ENCODE measurements around the gene INPP5D. TPM values are rescaled to one million over a fixed set of nuclear protein-coding genes. Genes with fewer than 3 reads are reported as not detected.

The INPP5D gene
- total and polyA plus RNA-seq, 2 of the 8 experiments (the other 6 are each of a cell fraction or from before 2014, with no cell fraction given), result 4.5 to 7.1 TPM

GRCh38 chr2:233195027-233195426, 134.9 kb downstream of the INPP5D start:
- Histone ChIP-seq H3K14ac (ENCODE audit: insufficient read length) (no peak overlapping the region), H2BK5ac (ENCODE audit: low read depth, low read length) (no peak overlapping the region), H3K4ac (replicated peaks; ENCODE audit: insufficient read length, low read depth, low read length) (no peak overlapping the region), H3K9ac (replicated peaks in 1 of 4; ENCODE audit: extremely low read depth in 1 of 4, low read depth in 3 of 4, low read length in 3 of 4) (no peak overlapping the region), H3K4me2 (ENCODE audit: insufficient read depth in 1 of 2, low read depth in 2 of 2, low read length in 2 of 2) (no peak overlapping the region), H3K56ac (replicated peaks; ENCODE audit: insufficient read length, low read depth, low read length) (no peak overlapping the region), H3K9me3 (ENCODE audit: insufficient read depth in 2 of 2, low read depth in 1 of 2, low read length in 1 of 2) (no peaks in the 10 kb centered on the region), H3K79me1 (ENCODE audit: low read depth, low read length) (no peaks in the 10 kb centered on the region), H4K20me1 (replicated peaks in 1 of 2; ENCODE audit: control insufficient read depth in 1 of 2, insufficient read depth in 2 of 2, low read length in 2 of 2) (no peaks in the 10 kb centered on the region), H3K27me3 (replicated peaks in 1 of 4; ENCODE audit: control insufficient read depth in 3 of 4, extremely low read depth in 1 of 4, insufficient read depth in 3 of 4, low read length in 3 of 4) (no peaks in the 10 kb centered on the region), H2BK120ac (replicated peaks; ENCODE audit: low read depth, low read length) (no peak overlapping the region), H2BK20ac (ENCODE audit: low read length) (no peak overlapping the region), H4K8ac (ENCODE audit: extremely low read depth, insufficient read depth, low read length) (no peak overlapping the region), H3K79me2 (ENCODE audit: control insufficient read depth in 1 of 2, insufficient read depth in 2 of 2, low read length in 2 of 2) (no peaks in the 10 kb centered on the region), H3K27ac (ENCODE audit: low read depth, low read length) (no peak overlapping the region), H3K4me1 (replicated peaks in 1 of 4; ENCODE audit: control insufficient read depth in 3 of 4, insufficient read depth in 4 of 4, low read length in 3 of 4) (peaks cover 0 to 3% (median 0%) of the 10 kb centered on the region in 4 experiments; a peak in 3 of 7 replicates), H4K5ac (ENCODE audit: insufficient read length, low read depth, low read length) (no peak overlapping the region), H3K18ac (ENCODE audit: extremely low read depth, low read length) (no peak overlapping the region), H2AK5ac (ENCODE audit: low read depth, low read length) (no peak overlapping the region), H2BK15ac (ENCODE audit: low read length) (no peak overlapping the region), H3K36me3 (ENCODE audit: control insufficient read depth in 2 of 4, insufficient read depth in 4 of 4, low read length in 3 of 4) (no peaks in the 10 kb centered on the region), H2BK12ac (ENCODE audit: low read depth, low read length) (no peak overlapping the region), H2AFZ (ENCODE audit: low read length) (no peak overlapping the region), H3K4me3 (ENCODE audit: extremely low read depth in 1 of 4, insufficient read depth in 2 of 4, low read depth in 3 of 4, low read length in 4 of 4) (no peak overlapping the region), H3K23me2 (ENCODE audit: low read depth, low read length) (no peaks in the 10 kb centered on the region), H3K23ac (ENCODE audit: insufficient read length) (no peak overlapping the region), H4K91ac (replicated peaks; ENCODE audit: insufficient read length, low read length) (no peak overlapping the region)
- DNase-seq (ENCODE audit: low read depth in 1 of 2, low spot score in 2 of 2) (no peak), FAIRE-seq (no peak)
- ChIA-PET CTCF (ENCODE audit: partially characterized antibody) (interaction anchor here (1.2 to 3.0 kb wide), 4 partner anchors 21 to 88 kb away, joined by 3 to 8 read pairs (median 5); no protein-coding TSS in a partner anchor), POLR2A (ENCODE audit: partially characterized antibody) (no interaction called here)
- WGBS, 2 experiments (ENCODE audit: extremely low coverage in 1 of 2, insufficient coverage in 1 of 2, insufficient read length in 1 of 2, insufficient replicate concordance in 2 of 2, low coverage in 1 of 2, low lambda C conversion rate in 2 of 2, missing lambda C conversion rate in 1 of 2), result 88% methylated on average over 5 of the region's 5 CpGs; no CpG with 5 or more reads in 1 of the 2 experiments
- TF ChIP-seq HDAC2 (IDR thresholded peaks at IDR 0.05; ENCODE audit: borderline replicate concordance in 1 of 2, low read depth in 2 of 2, low read length in 2 of 2) (no peak), CBX8 (IDR thresholded peaks at IDR 0.05; ENCODE audit: borderline replicate concordance, low read depth, low read length) (no peak), NRF1 (IDR thresholded peaks at IDR 0.05; ENCODE audit: low read depth, low read length) (no peak), SIX5 (IDR thresholded peaks at IDR 0.05; ENCODE audit: low read depth, low read length) (no peak), SP1 (IDR thresholded peaks at IDR 0.05; ENCODE audit: low read depth, low read length) (no peak), POU5F1 (IDR thresholded peaks at IDR 0.05; ENCODE audit: low read depth, low read length) (no peak), TBP (IDR thresholded peaks at IDR 0.05; ENCODE audit: low read depth, low read length) (no peak), SAP30 (IDR thresholded peaks at IDR 0.05; ENCODE audit: insufficient read depth, insufficient replicate concordance, low read length) (no peak), EZH2 (IDR thresholded peaks at IDR 0.05; ENCODE audit: low read depth, low read length, severe bottlenecking) (no peak), RFX5 (IDR thresholded peaks at IDR 0.05; ENCODE audit: borderline replicate concordance, low read depth, low read length) (no peak), BRCA1 (IDR thresholded peaks at IDR 0.05; ENCODE audit: low read depth, low read length) (no peak), ASH2L (IDR thresholded peaks at IDR 0.05; ENCODE audit: low read length) (no peak), CHD2 (IDR thresholded peaks at IDR 0.05; ENCODE audit: low read length) (no peak), BACH1 (IDR thresholded peaks at IDR 0.05; ENCODE audit: low read length) (no peak), GABPA (IDR thresholded peaks at IDR 0.05; ENCODE audit: borderline replicate concordance, insufficient read depth, low read length) (no peak)

All from H1 (cell line).